ENCODE results near the gene GLT8D2.

The GLT8D2 gene

DNA sequence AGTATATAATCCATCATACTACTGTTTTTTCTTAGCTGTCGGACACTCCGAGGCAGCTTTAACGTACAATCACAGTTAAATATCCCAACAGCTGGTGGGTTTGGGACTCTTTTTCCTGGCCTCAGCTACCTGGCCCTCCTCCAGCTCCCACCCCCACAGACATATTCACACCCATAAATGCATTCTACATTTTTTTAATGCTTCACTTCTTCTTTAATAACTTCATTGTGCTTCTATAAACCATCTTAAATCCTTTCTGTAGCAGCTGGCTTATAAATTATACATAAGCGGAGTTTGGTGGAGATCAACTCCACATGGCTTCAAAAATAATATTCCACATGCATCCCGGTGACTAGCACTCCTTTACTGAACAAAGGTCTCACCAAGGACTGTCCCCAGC is 51.0 kb downstream of the GLT8D2 start:
- TF ChIP-seq, protein P1, sequence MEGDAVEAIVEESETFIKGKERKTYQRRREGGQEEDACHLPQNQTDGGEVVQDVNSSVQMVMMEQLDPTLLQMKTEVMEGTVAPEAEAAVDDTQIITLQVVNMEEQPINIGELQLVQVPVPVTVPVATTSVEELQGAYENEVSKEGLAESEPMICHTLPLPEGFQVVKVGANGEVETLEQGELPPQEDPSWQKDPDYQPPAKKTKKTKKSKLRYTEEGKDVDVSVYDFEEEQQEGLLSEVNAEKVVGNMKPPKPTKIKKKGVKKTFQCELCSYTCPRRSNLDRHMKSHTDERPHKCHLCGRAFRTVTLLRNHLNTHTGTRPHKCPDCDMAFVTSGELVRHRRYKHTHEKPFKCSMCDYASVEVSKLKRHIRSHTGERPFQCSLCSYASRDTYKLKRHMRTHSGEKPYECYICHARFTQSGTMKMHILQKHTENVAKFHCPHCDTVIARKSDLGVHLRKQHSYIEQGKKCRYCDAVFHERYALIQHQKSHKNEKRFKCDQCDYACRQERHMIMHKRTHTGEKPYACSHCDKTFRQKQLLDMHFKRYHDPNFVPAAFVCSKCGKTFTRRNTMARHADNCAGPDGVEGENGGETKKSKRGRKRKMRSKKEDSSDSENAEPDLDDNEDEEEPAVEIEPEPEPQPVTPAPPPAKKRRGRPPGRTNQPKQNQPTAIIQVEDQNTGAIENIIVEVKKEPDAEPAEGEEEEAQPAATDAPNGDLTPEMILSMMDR (IDR thresholded peaks at IDR 0.05; ENCODE audit: control insufficient read depth, extremely low read depth, insufficient read depth): no peak
- no peak for DNase-seq (ENCODE audit: low read depth)
- no peak overlapping the region for H3K4me3 ChIP-seq (ENCODE audit: low read depth, low read length)

DNA sequence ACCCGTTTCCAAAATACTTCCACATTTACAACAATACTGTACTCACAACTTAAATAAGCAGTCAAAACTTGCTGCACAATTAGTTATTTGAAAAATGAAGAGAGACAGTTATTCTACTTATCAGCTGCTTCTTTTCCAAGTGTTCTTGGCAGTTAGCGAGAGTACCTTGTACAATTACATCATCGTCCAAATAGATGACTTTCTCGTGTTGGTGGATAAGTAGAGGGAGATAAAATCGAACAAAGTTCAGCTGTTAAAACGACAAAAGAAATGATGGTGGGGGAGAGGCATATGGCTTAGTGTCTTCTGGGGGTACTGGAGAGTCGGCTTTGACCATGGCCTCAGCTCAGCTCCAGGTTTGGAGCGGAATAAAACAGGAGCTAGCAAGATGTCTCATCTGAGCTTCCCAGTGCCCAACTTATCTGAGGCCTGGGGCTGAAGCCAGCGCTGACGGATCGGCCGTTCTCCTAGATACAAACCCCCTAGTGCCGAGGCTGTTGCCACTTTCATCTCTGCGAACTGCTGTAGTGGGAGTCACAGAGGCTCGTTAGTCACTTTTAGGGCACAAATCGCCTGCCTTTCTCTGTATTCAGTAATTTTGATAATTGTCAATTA is 52.6 kb downstream of the GLT8D2 start:
- DNase-seq (ENCODE audit: low read depth): no peak
- H3K4me3 ChIP-seq (ENCODE audit: low read depth, low read length): no peak overlapping the region
- TF ChIP-seq, protein P1 (IDR thresholded peaks at IDR 0.05; ENCODE audit: control insufficient read depth, extremely low read depth, insufficient read depth): no peak

DNA sequence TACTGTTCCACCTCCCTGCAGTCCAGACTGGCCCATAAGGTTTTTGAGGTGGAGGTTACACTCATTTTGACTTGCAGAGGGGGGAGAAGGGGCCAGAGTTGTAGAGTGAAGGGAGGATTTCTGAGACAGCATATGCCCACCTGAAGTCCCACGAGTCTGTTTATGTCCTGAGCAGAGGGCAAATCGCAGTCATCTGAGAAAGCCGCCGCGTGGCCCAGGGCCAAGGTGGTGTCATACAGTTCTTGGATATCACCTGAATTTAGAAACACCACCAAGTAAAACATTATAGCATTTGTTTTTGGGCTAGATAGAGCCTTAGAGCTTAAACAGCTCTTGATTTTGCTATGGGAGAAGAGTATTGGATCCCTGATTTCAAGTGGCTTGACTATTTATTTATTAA is 53.4 kb downstream of the GLT8D2 start:
- no peak overlapping the region for H3K4me3 ChIP-seq (ENCODE audit: low read depth, low read length)
- DNase-seq (ENCODE audit: low read depth): no peak
- TF ChIP-seq, protein P1 (IDR thresholded peaks at IDR 0.05; ENCODE audit: control insufficient read depth, extremely low read depth, insufficient read depth): no peak

DNA sequence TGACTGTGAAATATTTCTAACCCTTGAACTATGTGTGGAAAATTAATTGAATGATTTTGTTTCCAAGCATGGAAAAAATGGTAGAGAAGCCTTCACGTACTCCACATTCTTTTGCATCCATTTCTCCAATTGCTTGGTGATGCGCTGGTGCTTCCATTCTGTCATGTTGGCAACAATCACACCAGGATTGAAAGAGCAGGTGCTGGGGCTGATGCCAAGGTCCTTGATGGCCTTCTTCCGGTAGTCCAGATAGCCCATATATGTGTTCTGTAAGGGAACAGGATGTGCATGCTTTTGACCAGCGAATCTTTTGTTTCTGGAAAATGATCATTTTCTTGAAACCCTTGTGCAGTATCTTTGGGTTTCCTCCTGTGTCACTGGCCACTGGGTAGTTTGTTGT is 55.8 kb downstream of the GLT8D2 start:
- DNase-seq (ENCODE audit: low read depth): no peak

DNA sequence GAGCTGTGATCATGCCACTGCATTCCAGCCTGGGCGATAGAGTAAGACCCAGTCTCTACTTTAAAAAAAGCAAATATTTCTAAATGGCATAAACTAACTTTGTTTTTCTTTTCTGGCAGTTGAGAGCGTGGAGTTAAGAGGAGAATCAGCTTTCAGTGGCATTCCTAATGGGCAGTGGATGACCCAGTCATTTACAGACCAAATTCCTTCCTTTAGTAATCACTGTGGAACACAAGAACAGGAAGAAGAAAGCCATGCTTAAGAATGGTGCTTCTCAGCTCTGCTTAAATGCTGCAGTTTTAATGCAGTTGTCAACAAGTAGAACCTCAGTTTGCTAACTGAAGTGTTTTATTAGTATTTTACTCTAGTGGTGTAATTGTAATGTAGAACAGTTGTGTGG is 63.2 kb downstream of the GLT8D2 start:
- TF ChIP-seq, protein P1 (IDR thresholded peaks at IDR 0.05; ENCODE audit: control insufficient read depth, extremely low read depth, insufficient read depth): no peak
- no peak for DNase-seq (ENCODE audit: low read depth)
- H3K4me3 ChIP-seq (ENCODE audit: low read depth, low read length): no peak overlapping the region

More for the DNA sequence above, 55.8 kb downstream of the GLT8D2 start:
- TF ChIP-seq, protein P1 (IDR thresholded peaks at IDR 0.05; ENCODE audit: control insufficient read depth, extremely low read depth, insufficient read depth): no peak
- H3K4me3 ChIP-seq (ENCODE audit: low read depth, low read length): no peak overlapping the region

DNA sequence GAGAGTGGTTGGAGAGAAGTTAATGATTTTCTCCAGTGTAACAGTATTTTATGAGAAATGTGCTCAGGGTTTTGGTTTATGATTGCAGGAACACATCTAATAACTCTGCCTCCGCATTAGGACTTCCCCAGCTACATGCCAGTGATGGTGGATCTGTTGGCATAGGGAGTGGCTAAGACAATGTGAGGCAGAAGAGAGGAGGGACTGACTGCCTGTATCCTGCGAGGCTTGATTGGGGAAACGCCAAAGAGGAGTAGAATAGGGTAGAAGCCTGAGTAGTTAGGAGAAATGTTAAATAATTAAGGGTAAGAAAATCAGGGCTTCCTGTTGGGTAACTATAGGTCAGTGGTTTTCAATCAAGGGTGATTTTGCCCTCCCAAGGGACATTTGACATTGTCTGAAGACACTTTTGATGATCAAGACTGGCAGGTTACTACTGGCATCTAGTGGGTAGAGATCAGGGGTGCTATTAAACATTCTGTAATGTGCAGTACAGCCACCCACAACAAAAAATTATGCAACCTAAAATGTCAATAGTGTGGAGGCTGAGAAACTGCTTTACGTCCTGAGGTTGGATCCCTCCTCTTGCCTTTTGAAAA is 71.5 kb downstream of the GLT8D2 start:
- DNase-seq (ENCODE audit: low read depth): no peak
- no peak overlapping the region for H3K4me3 ChIP-seq (ENCODE audit: low read depth, low read length)
- TF ChIP-seq, protein P1 (IDR thresholded peaks at IDR 0.05; ENCODE audit: control insufficient read depth, extremely low read depth, insufficient read depth): no peak

DNA sequence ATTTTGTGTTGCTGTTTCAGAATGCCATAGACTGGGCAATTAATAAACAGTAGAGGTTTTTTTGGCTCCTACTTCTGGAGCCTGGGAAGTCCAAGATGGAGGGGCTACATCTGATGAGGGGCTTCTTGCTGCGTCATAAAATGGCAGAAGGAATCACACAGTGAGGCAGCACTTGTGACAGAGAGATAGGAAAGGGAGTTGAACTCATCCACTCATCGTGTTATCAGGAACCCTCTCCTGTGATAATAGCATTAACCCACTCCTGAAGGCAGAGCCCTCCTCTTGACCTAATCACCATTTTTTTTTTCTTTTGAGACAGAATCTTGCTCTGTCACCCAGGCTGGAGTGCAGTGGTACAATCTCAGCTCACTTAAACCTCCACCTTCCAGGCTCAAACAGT is 74.6 kb downstream of the GLT8D2 start:
- no peak for DNase-seq (ENCODE audit: low read depth)
- no peak overlapping the region for H3K4me3 ChIP-seq (ENCODE audit: low read depth, low read length)
- TF ChIP-seq, protein P1 (IDR thresholded peaks at IDR 0.05; ENCODE audit: control insufficient read depth, extremely low read depth, insufficient read depth): no peak
